ENCODE data around the gene ZNF888.
"Not testable (repeated sequence)": the region's sequence is repeated elsewhere in the genome, so short reads cannot be mapped to it uniquely, and the experiment has no call there.

The ZNF888 gene

GRCh38 chr19:52922841-52923777, at the start of gene ZNF888:
TSS of gene ZNF888 (minus strand) at chr19:52923428. CDS start at chr19:52917873, 5,555 bp downstream.
- DNase-seq, result peak; percentile 86

DNA sequence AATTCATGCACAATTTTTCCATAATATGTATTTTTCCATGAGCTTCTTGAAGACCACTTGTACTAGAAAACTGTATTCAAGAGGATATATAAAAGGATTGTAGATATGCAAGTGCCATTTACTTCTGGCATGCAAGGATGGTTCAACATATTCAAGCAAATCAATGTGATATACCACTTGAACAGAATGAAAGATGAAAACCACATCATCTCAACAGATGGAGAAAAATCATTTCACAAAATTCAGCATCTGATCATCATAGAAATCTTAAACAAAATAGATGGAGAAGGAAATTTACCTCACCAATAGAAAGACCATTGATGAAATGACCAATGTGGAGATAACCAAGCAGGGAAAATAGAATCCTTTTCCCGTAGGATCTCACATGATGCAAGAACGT, 44.5 kb upstream of the ZNF888 start:
- no peak for DNase-seq

DNA sequence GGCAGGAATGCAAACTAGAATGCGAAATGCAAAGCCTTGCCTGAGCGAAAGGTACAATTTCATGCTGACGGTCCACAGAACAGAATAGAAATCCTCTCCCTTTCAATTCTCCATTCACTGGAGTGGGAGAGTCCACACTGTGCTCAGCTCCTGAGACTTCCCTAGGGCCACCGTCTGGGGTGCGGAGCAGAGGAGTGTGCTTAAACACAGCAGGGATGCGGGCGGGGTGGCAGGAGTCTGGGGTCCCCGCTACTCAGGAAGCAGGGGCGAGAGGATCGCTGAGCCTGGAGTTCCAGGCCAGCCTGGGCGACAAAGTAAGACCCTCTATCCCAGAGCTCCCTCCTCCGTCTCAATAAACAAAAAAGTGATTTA, 40.0 kb upstream of the ZNF888 start:
- peak; percentile 31 for DNase-seq

- peak; percentile 98 for DNase-seq
Measured at GRCh38 chr19:52962394-52963246, 39.4 kb upstream of the ZNF888 start, which contains the start of gene ZNF816. TSS of gene ZNF816 (minus strand) at chr19:52962881. CDS start at chr19:52956089, 6,792 bp downstream.

- DNase-seq, result no peak
Measured at GRCh38 chr19:52961981-52962380, 38.8 kb upstream of the ZNF888 start.

GRCh38 chr19:52959613-52960295, 36.5 kb upstream of the ZNF888 start:
- DNase-seq, result no peak

- no peak for DNase-seq
Measured at GRCh38 chr19:52957591-52957990, 34.4 kb upstream of the ZNF888 start.

DNA sequence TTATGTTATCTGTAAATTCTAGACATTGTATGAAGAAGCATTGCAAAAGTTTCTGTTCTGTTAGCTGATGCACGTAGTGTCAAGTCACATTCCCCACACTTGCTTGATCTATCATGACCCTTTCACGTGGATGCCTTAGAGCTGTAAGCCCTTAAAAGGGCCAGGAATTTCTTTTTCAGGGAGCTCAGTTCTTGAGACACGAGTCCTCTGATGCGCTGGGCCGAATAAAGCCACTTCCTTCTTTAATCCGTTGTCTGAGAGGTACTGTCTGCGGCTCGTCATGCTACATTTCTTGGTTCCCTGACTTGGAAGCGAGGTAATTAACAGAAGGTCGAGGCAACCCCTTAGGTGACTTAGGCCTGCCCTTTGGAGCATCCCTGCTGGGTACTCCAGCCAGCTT, 33.7 kb upstream of the ZNF888 start:
- no peak for DNase-seq

- no peak for DNase-seq
Measured at GRCh38 chr19:52949422-52949821, 26.2 kb upstream of the ZNF888 start.

- no peak for DNase-seq
Measured at GRCh38 chr19:52948025-52948770, 25.0 kb upstream of the ZNF888 start.

DNA sequence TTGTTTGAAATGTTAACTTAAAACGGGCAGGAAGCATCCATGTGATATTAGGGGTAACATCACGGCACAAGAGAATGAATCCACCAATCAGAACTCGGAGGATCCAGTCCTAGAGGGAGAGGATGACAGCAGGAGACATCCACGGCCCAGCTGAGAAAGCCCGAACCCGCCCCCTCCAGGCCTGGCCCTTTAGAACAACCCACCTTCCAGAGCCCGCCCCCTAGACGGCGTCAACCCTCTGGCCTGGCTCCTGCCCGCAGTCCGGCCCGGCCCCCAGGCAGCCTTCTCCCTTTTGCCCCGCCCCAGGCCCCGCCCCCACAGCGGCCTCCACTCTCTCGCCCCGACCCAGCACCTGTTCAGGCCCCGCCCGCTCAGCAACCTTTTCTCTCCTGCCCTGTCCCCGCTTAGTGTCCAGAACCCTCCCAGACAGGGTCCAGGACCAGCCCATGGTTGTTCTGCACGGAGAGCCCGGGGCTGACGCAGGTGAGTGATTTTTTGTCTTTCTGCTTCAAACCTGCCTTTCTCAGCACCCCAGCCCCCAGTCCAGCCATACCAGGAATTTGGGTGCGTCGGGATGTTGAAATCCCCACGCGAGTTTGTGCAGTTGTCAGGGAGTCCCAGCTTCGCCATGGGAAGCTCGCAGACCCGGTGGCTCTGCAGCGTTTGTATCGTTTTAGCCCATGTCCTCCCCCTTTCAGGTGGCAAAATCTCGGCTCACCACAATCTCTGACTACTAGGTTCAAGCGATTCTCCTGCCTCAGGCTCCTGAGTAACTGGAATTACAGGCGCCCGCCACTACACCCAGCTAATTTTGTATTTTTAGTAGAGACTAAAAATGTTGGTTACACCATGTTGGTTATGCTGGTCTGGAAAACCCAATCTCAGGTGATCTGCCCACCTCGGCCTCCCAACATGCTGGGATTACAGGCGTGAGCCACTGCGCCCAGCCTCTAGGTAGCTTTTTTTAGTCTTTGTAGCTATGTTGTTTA, 23.4 kb upstream of the ZNF888 start:
- DNase-seq, result no peak

GRCh38 chr19:52945652-52946321, 22.6 kb upstream of the ZNF888 start:
- DNase-seq, result no peak

- not testable (repeated sequence) for DNase-seq
Measured at GRCh38 chr19:52944703-52945493, 21.7 kb upstream of the ZNF888 start.

DNA sequence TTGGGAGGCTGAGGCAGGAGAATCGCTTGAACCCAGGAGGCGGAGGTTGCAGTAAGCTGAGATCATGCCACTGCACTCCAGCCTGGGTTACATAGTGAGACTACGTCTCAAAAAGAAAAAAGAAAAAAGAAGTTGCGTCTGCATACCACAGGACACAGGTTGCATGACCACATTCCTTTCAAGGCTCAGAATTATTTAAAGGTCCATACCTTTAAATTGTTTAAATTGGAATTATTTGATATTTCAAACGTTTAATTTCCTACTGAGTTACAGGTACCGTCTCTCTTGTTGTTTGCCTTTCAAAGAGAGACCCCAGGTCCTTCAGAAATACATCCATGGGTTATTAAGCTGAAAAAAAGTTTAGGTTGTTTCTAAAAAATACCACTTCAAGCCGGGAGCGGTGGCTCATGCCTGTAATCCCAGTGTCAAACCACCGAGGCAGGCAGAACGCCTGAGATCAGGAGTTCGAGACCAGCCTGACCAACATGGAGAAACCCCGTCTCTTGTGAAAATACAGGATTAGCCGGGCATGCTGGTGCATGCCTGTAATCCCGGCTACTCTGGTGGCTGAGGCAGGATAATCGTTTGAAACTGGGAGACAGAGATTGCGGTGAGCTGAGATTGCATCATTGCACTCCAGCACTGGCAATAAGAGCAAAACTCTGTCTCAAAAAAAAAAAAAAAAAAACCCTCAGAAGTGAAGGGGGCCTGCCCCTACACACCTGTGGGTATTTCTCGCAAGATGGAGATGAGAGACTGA, 20.8 kb upstream of the ZNF888 start:
- DNase-seq, result no peak

- DNase-seq, result no peak
Measured at GRCh38 chr19:52943134-52943883, 20.1 kb upstream of the ZNF888 start.

DNA sequence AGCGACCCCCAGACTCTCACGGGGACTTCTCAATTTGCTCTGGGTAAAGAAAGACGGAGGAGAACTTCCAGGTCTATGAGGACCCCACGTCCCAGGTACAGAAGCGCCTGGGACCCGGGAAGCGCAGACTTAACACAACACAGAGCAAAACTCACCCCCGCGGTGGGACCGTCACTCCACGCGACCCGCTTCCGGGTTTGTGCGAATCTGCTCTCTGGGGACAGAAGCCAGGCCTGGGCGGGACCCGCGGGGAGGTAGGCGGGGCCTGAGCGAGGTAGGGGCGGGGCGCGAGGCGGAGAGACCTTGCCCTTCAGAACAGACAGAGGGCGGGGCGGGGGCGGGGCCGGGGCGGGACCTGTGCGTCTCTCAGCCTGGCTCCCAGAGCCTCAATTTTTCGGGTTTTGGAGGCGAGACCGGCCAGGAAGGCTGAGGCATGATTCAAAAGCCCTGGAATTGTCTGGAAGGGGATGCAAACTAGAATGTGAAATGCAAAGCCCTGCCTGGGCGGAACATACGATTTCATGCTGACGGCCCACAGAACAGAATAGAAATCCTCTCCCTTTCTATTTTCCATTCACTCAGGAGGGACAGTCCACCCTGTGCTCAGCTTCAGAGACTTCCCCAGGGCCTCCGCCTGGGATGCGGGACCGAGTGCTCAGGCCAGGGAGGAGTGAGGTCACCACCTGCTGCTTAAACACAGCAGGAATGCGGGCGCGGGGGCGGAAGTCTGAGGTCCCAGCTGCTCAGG, 19.3 kb upstream of the ZNF888 start:
- peak; percentile 75 for DNase-seq

- peak; percentile 32 for DNase-seq
Measured at GRCh38 chr19:52941941-52942385, 18.7 kb upstream of the ZNF888 start.

Measured in NCI-H1105 (cell line).